Measurements from ENCODE around the gene ATP11B. TPM values are rescaled to one million over a fixed set of nuclear protein-coding genes. Genes with fewer than 3 reads are reported as not detected.

Gene ATP11B
- total RNA-seq, 4 donors from 2014 or later, result 53.1 to 69.9 (median 61.1) TPM

DNA sequence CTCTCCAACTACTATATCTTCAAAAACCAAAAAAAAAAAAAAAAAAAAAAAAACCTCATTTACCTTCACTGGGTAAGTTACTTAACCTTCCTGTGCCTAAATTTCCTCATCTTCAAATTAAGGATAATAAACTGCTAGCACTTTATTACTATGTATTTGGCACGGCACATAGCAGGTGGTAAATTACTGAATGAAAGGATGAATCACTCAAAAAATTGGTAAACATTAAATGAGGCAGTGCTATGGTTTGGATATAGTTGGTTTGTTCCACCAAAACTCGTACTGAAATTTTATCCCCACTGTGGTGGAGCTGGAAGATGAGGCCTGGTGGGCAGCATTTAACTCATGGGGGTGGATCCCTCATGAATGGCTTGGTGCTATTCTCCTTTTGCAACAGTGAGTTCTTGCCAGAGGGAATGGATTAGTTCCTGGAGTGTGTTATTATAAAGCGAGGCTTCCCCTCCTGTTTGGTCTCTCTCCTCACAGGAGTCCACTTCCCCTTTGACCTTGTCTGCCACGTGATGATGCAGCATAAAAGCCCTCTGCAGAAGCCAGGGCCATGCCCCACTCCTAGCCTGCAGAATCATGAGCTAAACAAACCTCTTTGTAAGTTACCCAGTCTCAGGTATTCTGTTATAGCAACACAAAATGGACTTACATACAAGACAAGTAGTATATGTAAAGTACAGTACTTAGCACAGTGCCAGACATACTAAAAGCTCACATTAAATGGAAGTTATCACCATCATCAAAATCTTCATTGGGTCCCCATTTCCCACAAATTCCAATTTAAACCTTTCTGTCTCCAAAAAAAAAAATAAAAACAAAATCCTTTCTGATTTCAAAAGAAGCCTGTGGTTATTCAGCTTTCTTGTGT is 166.4 kb downstream of the ATP11B start:
- peak; percentile 37 to 43 for DNase-seq
- 51 to 60% methylated on average over 4 of the region's 4 CpGs for WGBS, 2 donors
- no peaks in the 10 kb centered on the region for H3K36me3 ChIP-seq
- H3K4me1 ChIP-seq, result peaks cover 5 to 6% of the 10 kb centered on the region in 2 donors
- H3K4me3 ChIP-seq (replicated peaks in 1 of 3), result no peak overlapping the region
- H3K9me3 ChIP-seq, result no peaks in the 10 kb centered on the region
- intact Hi-C loops (cut with DNase I), result no loop called here
- H3K27me3 ChIP-seq, result no peaks in the 10 kb centered on the region
- peak overlapping the region in 2 of 3 donors; percentile 8 to 35 for H3K27ac ChIP-seq
- TF ChIP-seq, protein P1, sequence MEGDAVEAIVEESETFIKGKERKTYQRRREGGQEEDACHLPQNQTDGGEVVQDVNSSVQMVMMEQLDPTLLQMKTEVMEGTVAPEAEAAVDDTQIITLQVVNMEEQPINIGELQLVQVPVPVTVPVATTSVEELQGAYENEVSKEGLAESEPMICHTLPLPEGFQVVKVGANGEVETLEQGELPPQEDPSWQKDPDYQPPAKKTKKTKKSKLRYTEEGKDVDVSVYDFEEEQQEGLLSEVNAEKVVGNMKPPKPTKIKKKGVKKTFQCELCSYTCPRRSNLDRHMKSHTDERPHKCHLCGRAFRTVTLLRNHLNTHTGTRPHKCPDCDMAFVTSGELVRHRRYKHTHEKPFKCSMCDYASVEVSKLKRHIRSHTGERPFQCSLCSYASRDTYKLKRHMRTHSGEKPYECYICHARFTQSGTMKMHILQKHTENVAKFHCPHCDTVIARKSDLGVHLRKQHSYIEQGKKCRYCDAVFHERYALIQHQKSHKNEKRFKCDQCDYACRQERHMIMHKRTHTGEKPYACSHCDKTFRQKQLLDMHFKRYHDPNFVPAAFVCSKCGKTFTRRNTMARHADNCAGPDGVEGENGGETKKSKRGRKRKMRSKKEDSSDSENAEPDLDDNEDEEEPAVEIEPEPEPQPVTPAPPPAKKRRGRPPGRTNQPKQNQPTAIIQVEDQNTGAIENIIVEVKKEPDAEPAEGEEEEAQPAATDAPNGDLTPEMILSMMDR (IDR thresholded peaks at IDR 0.05), result no peak
- TF ChIP-seq POLR2A (IDR thresholded peaks at IDR 0.05), result no peak

DNA sequence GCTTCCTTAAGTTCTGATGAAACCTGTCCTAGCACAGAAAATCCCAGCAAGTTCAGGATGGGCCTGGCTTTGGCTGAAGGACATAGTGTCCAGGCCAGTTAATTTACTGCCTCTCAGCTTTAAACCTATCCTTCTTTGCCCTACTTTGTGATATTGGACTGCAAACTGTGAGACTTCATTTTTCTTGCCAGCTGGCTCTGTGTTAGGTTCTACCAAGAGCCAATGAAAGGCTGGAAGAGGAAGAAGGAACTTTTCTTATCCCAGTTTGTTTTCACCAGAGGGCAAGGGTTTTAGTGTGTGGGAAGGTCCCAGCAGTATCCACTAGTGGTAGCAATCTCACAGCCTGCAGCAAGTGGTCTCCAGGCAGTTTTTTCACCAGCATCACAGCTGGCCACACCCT is 168.9 kb downstream of the ATP11B start:
- Histone ChIP-seq H3K27me3 (no peaks in the 10 kb centered on the region), H3K9me3 (no peaks in the 10 kb centered on the region), H3K4me1 (peaks cover 5 to 7% of the 10 kb centered on the region in 2 donors), H3K4me3 (replicated peaks in 1 of 3) (no peak overlapping the region), H3K27ac (peak overlapping the region in 1 of 3 donors; percentile 13), H3K36me3 (no peaks in the 10 kb centered on the region)
- no peak for TF ChIP-seq POLR2A (IDR thresholded peaks at IDR 0.05)
- TF ChIP-seq, protein P1 (IDR thresholded peaks at IDR 0.05), result no peak
- no peak for DNase-seq
- intact Hi-C loops (cut with DNase I), result no loop called here

DNA sequence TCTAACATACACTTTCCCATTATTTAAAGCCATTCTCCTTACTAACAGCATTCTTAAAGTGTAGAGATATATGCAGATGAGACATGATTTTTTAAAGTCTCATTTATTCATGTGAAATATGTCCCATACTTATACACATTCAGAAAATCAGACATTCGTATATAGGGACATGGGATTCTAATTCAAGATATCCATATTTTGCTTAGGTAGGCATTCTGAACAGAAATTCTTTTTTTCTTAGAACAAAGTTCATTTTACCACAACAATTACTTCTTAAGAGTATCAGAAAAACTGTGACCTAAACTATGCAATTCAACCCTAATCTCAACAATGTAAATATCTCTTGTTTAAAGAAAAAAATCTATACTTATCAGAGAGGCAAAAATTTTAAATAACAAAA is 170.9 kb downstream of the ATP11B start:
- intact Hi-C loops (cut with DNase I), result no loop called here
- Histone ChIP-seq H3K9me3 (no peaks in the 10 kb centered on the region), H3K4me3 (replicated peaks in 1 of 3) (no peak overlapping the region), H3K27me3 (no peaks in the 10 kb centered on the region), H3K4me1 (peaks cover 15 to 16% of the 10 kb centered on the region in 2 donors), H3K36me3 (no peaks in the 10 kb centered on the region), H3K27ac (no peak overlapping the region)
- DNase-seq, result no peak
- WGBS, 2 donors, result 94 to 99% methylated on average over 1 of the region's 1 CpG
- TF ChIP-seq, protein P1 (IDR thresholded peaks at IDR 0.05), result no peak
- no peak for TF ChIP-seq POLR2A (IDR thresholded peaks at IDR 0.05)

DNA sequence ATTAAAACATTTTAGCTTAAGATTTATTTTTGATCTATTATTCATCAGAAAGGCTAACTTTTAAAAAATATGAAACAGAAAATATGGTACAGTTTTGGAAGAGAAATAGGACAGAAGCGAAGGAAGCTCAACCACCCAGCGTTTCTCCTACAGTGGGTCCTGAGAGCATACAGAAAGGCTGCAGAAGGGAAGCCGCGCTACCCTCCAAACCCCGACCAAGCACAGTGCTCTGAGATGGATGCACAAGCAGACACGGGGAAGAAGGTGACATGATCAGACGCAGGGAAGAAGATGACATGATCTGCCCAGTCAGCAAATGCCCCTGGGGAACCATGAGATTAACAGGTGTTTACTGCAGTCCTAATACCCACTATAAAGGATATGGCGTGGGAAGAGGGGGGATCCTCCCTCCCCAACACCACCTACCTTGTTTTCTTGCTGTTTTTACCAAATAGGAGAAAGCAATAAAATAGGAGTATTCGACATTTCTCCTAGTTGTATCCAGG is 172.6 kb downstream of the ATP11B start:
- no peaks in the 10 kb centered on the region for H3K9me3 ChIP-seq
- WGBS, 2 donors, result 90 to 93% methylated on average over 9 of the region's 9 CpGs
- H3K27me3 ChIP-seq, result no peaks in the 10 kb centered on the region
- no peak for DNase-seq
- H3K27ac ChIP-seq, result no peak overlapping the region
- H3K4me1 ChIP-seq, result peaks cover 13 to 15% of the 10 kb centered on the region in 2 donors
- H3K36me3 ChIP-seq, result no peaks in the 10 kb centered on the region
- no peak overlapping the region for H3K4me3 ChIP-seq (replicated peaks in 1 of 3)
- intact Hi-C loops (cut with DNase I), result no loop called here
- TF ChIP-seq, protein P1 (IDR thresholded peaks at IDR 0.05), result no peak
- no peak for TF ChIP-seq POLR2A (IDR thresholded peaks at IDR 0.05)

Data from thyroid gland (tissue), 4 donors.